ENCODE measurements around the gene RBFOX1. TPM values are rescaled to one million over a fixed set of nuclear protein-coding genes. Genes with fewer than 3 reads are reported as not detected.

Gene RBFOX1
- total RNA-seq, 1 experiment from 2014 or later: not detected

- no peaks in the 10 kb centered on the region for H4K20me1 ChIP-seq (ENCODE audit: low read length)
- no peaks in the 10 kb centered on the region for H3K27me3 ChIP-seq (ENCODE audit: low read length)
- no peak for ATAC-seq
- CTCF ChIA-PET: no interaction called here
- no peak overlapping the region for H2AFZ ChIP-seq (ENCODE audit: low read length)
- no peaks in the 10 kb centered on the region for H3K79me2 ChIP-seq (ENCODE audit: low read length)
- H3F3A ChIP-seq (ENCODE audit: low read length, unreplicated experiment): no peaks in the 10 kb centered on the region
- DNase-seq: no peak
- no peaks in the 10 kb centered on the region for H3K9me2 ChIP-seq (replicated peaks; ENCODE audit: low read length)
- H3K9ac ChIP-seq (ENCODE audit: low read length): no peak overlapping the region
- no peak overlapping the region for H3K27ac ChIP-seq (ENCODE audit: low read length)
- TF ChIP-seq CTCF (conservative IDR thresholded peaks at IDR 0.05; ENCODE audit: low read depth, low read length): no peak
- TF ChIP-seq EZH2phosphoT487 (IDR thresholded peaks at IDR 0.05; ENCODE audit: borderline replicate concordance, low read length): no peak
- no peak for TF ChIP-seq EZH2 (IDR thresholded peaks at IDR 0.05; ENCODE audit: low read length, unreplicated experiment)
- POLR2A ChIA-PET (ENCODE audit: unreplicated experiment): interaction anchor here (0.6 kb wide), 1 partner anchor 1256 kb away, joined by 4 read pairs; no protein-coding TSS in a partner anchor
- H3K4me2 ChIP-seq (ENCODE audit: low read length): no peak overlapping the region
- H3K9me3 ChIP-seq (ENCODE audit: low read length): no peaks in the 10 kb centered on the region
- H3K4me3 ChIP-seq (ENCODE audit: low read length): no peak overlapping the region
- intact Hi-C loops (cut with micrococcal nuclease): no loop called here
- no peaks in the 10 kb centered on the region for H3K36me3 ChIP-seq (ENCODE audit: low read depth, low read length)
- no peaks in the 10 kb centered on the region for H3K4me1 ChIP-seq (ENCODE audit: insufficient read depth, low read length)
- no TSS peak for BruUV-seq (replicated peaks)
Measured at GRCh38 chr16:7343243-7343642, 10.6 kb downstream of the RBFOX1 start.

GRCh38 chr16:7344830-7345780 lies 12.5 kb downstream of the RBFOX1 start:
- CTCF ChIA-PET: no interaction called here
- Histone ChIP-seq H3K9me2 (replicated peaks; ENCODE audit: low read length) (no peaks in the 10 kb centered on the region), H3K79me2 (ENCODE audit: low read length) (no peaks in the 10 kb centered on the region), H3K27ac (ENCODE audit: low read length) (no peak overlapping the region), H3K27me3 (ENCODE audit: low read length) (no peaks in the 10 kb centered on the region), H3F3A (ENCODE audit: low read length, unreplicated experiment) (no peaks in the 10 kb centered on the region), H3K9me3 (ENCODE audit: low read length) (no peaks in the 10 kb centered on the region), H3K4me2 (ENCODE audit: low read length) (no peak overlapping the region), H3K4me3 (ENCODE audit: low read length) (no peak overlapping the region), H3K4me1 (ENCODE audit: insufficient read depth, low read length) (no peaks in the 10 kb centered on the region), H3K36me3 (ENCODE audit: low read depth, low read length) (no peaks in the 10 kb centered on the region), H2AFZ (ENCODE audit: low read length) (no peak overlapping the region), H3K9ac (ENCODE audit: low read length) (no peak overlapping the region), H4K20me1 (ENCODE audit: low read length) (no peaks in the 10 kb centered on the region)
- POLR2A ChIA-PET (ENCODE audit: unreplicated experiment): no interaction called here
- DNase-seq: no peak
- intact Hi-C loops (cut with micrococcal nuclease): no loop called here
- BruUV-seq (replicated peaks): no TSS peak
- TF ChIP-seq EZH2phosphoT487 (IDR thresholded peaks at IDR 0.05; ENCODE audit: borderline replicate concordance, low read length): no peak
- TF ChIP-seq CTCF (conservative IDR thresholded peaks at IDR 0.05; ENCODE audit: low read depth, low read length): no peak
- TF ChIP-seq EZH2 (IDR thresholded peaks at IDR 0.05; ENCODE audit: low read length, unreplicated experiment): no peak
- ATAC-seq: no peak

- no TSS peak for BruUV-seq (replicated peaks)
- POLR2A ChIA-PET (ENCODE audit: unreplicated experiment): no interaction called here
- no peak for DNase-seq
Measured at GRCh38 chr16:7350806-7351205, 18.2 kb downstream of the RBFOX1 start.

More at GRCh38 chr16:7350806-7351205, 18.2 kb downstream of the RBFOX1 start:
- Histone ChIP-seq H3K79me2 (ENCODE audit: low read length) (no peaks in the 10 kb centered on the region), H3K4me3 (ENCODE audit: low read length) (no peak overlapping the region), H3K4me1 (ENCODE audit: insufficient read depth, low read length) (no peaks in the 10 kb centered on the region), H3K27me3 (ENCODE audit: low read length) (no peaks in the 10 kb centered on the region), H2AFZ (ENCODE audit: low read length) (no peak overlapping the region), H3K9ac (ENCODE audit: low read length) (no peak overlapping the region), H3K27ac (ENCODE audit: low read length) (no peak overlapping the region), H4K20me1 (ENCODE audit: low read length) (no peaks in the 10 kb centered on the region), H3F3A (ENCODE audit: low read length, unreplicated experiment) (no peaks in the 10 kb centered on the region), H3K9me3 (ENCODE audit: low read length) (no peaks in the 10 kb centered on the region), H3K36me3 (ENCODE audit: low read depth, low read length) (no peaks in the 10 kb centered on the region), H3K4me2 (ENCODE audit: low read length) (no peak overlapping the region), H3K9me2 (replicated peaks; ENCODE audit: low read length) (no peaks in the 10 kb centered on the region)
- TF ChIP-seq EZH2 (IDR thresholded peaks at IDR 0.05; ENCODE audit: low read length, unreplicated experiment): no peak
- TF ChIP-seq CTCF (conservative IDR thresholded peaks at IDR 0.05; ENCODE audit: low read depth, low read length): no peak
- TF ChIP-seq EZH2phosphoT487 (IDR thresholded peaks at IDR 0.05; ENCODE audit: borderline replicate concordance, low read length): no peak
- intact Hi-C loops (cut with micrococcal nuclease): no loop called here
- CTCF ChIA-PET: no interaction called here
- no peak for ATAC-seq

Data from PC-3 (cell line).